ENCODE measurements around the gene IREB2.

- TF ChIP-seq CTCF (conservative IDR thresholded peaks at IDR 0.05) (no peak), ZFX (IDR thresholded peaks at IDR 0.05) (no peak)
Observed at GRCh38 chr15:78550194-78550593, 112.2 kb downstream of the IREB2 start.

All from C4-2B (cell line).